Parathyroid adenoma (tissue), 2 donors: Measurements from ENCODE around the gene ZCWPW2.

ENCODE experiments used
- H2AFZ ChIP-seq: fragments of 300-600 bp; sonication (generic); one replicate; pipeline ENCODE4 v1.7.0; 2017; ENCODE audit warnings: antibody characterized with exemption, mild to moderate bottlenecking
- H3K27ac ChIP-seq: fragments of 300-600 bp; sonication (generic); one replicate; pipeline ENCODE4 v1.7.0; 2017
- H3K27me3 ChIP-seq: fragments of 300-600 bp; sonication (generic); one replicate; pipeline ENCODE4 v1.7.0; 2017; ENCODE audit warnings: low read length; ENCODE audit not compliant: control insufficient read depth, insufficient read depth
- H3K36me3 ChIP-seq: fragments of 300-600 bp; sonication (generic); one replicate; pipeline ENCODE4 v1.7.0; 2017; ENCODE audit warnings: low read length; ENCODE audit not compliant: control insufficient read depth, insufficient read depth
- H3K4me1 ChIP-seq: fragments of 300-600 bp; sonication (generic); one replicate; pipeline ENCODE4 v1.7.0; 2017; ENCODE audit warnings: control low read depth
- H3K4me2 ChIP-seq: fragments of 300-600 bp; sonication (generic); one replicate; pipeline ENCODE4 v1.7.0; 2017; ENCODE audit warnings: low read length
- H3K4me3 ChIP-seq: fragments of 300-600 bp; sonication (generic); one replicate; pipeline ENCODE4 v1.7.0; 2017; ENCODE audit warnings: low read depth, low read length
- H3K79me2 ChIP-seq: fragments of 300-600 bp; sonication (generic); one replicate; pipeline ENCODE4 v1.7.0; 2017; ENCODE audit warnings: control low read depth
- H3K9ac ChIP-seq: fragments of 300-600 bp; sonication (generic); one replicate; pipeline ENCODE4 v1.7.0; 2017; ENCODE audit warnings: mild to moderate bottlenecking
- H3K9me3 ChIP-seq: fragments of 300-600 bp; sonication (generic); one replicate; pipeline ENCODE4 v1.7.0; 2017; ENCODE audit warnings: low read length; ENCODE audit not compliant: control insufficient read depth
- TF ChIP-seq, protein P1 (sequence below): fragments of 300-600 bp; sonication (generic); IDR thresholded peaks from one replicate; pipeline ENCODE4 v1.7.0; 2017; ENCODE audit warnings: antibody characterized with exemption, mild to moderate bottlenecking
- donor health status: primary hyperparathyroidism.

Gene ZCWPW2

DNA sequence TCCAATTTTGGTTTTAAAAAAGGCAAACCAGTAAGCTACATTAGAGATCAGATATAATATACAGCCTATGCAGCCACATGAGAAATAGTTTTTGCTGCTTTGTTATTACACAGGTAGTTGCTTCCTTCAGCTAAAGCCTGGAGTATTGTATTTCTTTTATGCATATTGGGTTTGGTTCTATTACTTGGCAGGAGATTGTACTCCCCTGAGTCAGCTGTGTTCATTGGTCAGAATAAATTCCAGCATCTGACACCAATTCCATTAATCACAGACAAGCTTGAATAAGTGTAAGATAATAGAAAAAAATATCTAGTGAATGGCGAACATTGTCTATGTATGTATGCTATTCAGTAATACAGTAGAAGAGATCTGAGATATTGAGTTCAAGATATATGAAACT, 26.1 kb upstream of the ZCWPW2 start:
- Histone ChIP-seq H3K36me3 (no peaks in the 10 kb centered on the region), H3K4me1 (no peaks in the 10 kb centered on the region), H3K79me2 (no peaks in the 10 kb centered on the region), H3K27ac (no peak overlapping the region), H3K27me3 (no peaks in the 10 kb centered on the region), H3K9me3 (no peaks in the 10 kb centered on the region), H2AFZ (no peak overlapping the region), H3K4me3 (no peak overlapping the region), H3K9ac (no peak overlapping the region), H3K4me2 (no peak overlapping the region)
- TF ChIP-seq, protein P1, sequence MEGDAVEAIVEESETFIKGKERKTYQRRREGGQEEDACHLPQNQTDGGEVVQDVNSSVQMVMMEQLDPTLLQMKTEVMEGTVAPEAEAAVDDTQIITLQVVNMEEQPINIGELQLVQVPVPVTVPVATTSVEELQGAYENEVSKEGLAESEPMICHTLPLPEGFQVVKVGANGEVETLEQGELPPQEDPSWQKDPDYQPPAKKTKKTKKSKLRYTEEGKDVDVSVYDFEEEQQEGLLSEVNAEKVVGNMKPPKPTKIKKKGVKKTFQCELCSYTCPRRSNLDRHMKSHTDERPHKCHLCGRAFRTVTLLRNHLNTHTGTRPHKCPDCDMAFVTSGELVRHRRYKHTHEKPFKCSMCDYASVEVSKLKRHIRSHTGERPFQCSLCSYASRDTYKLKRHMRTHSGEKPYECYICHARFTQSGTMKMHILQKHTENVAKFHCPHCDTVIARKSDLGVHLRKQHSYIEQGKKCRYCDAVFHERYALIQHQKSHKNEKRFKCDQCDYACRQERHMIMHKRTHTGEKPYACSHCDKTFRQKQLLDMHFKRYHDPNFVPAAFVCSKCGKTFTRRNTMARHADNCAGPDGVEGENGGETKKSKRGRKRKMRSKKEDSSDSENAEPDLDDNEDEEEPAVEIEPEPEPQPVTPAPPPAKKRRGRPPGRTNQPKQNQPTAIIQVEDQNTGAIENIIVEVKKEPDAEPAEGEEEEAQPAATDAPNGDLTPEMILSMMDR: no peak

DNA sequence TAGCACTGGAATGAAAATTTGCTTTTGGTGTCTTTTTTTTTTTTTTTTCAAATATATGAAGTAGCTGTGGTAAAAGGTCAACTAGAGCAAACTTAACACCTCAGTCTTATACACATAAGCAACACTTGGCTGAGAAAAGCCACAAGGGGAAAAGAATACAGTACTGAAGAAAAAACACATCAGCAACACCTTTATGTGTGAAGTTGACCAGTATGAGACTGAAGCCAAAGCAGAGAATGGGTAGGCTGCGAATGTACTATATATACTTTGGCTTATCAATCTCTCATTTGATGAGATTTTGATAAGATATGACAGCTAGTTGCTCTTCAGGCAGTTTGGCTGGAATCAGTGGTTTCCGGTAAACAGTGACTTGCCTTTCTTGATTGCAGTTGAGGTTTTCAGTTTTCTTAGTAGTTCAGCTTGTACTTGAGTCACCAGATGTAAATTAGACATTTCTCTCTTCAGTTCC, 22.0 kb upstream of the ZCWPW2 start:
- Histone ChIP-seq H3K4me3 (no peak overlapping the region), H3K79me2 (no peaks in the 10 kb centered on the region), H3K4me1 (no peaks in the 10 kb centered on the region), H3K4me2 (no peak overlapping the region), H3K27ac (no peak overlapping the region), H3K9ac (no peak overlapping the region), H2AFZ (no peak overlapping the region), H3K9me3 (no peaks in the 10 kb centered on the region), H3K36me3 (no peaks in the 10 kb centered on the region), H3K27me3 (no peaks in the 10 kb centered on the region)
- TF ChIP-seq, protein P1: no peak

GRCh38 chr3:28328188-28329151, 20.1 kb upstream of the ZCWPW2 start:
- Histone ChIP-seq H3K27ac (no peak overlapping the region), H3K79me2 (no peaks in the 10 kb centered on the region), H2AFZ (no peak overlapping the region), H3K4me3 (no peak overlapping the region), H3K4me2 (no peak overlapping the region), H3K27me3 (no peaks in the 10 kb centered on the region), H3K36me3 (no peaks in the 10 kb centered on the region), H3K9ac (no peak overlapping the region), H3K9me3 (no peaks in the 10 kb centered on the region), H3K4me1 (no peaks in the 10 kb centered on the region)
- TF ChIP-seq, protein P1: peak; percentile 74

GRCh38 chr3:28334552-28334951, 14.0 kb upstream of the ZCWPW2 start:
- Histone ChIP-seq H3K4me2 (no peak overlapping the region), H3K27me3 (no peaks in the 10 kb centered on the region), H3K9ac (no peak overlapping the region), H3K27ac (no peak overlapping the region), H3K79me2 (no peaks in the 10 kb centered on the region), H3K36me3 (no peaks in the 10 kb centered on the region), H3K9me3 (no peaks in the 10 kb centered on the region), H3K4me3 (no peak overlapping the region), H3K4me1 (no peaks in the 10 kb centered on the region), H2AFZ (no peak overlapping the region)
- TF ChIP-seq, protein P1: no peak
